Measurements from ENCODE around the gene LRRC7.

LRRC7 gene

DNA sequence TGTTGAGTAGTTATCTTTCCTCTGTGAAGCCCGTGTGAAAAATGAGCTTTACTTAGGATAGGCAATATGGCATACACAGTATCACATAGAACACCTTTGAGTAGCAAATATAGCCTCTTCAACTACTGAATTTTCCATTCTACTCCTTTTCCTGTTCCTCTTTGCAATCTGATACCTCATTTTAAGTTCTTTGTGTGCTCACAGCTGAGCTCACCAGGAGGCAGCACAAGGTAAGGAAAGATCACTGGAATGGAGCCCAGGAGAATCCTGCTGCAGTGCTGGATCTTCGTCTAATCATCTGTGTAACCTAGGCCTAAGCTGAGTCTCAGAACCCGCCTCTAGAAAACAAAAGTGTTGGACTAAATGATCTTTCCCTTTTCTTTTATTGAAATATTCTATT is 466.7 kb downstream of the LRRC7 start:
- TF ChIP-seq FOXM1 (IDR thresholded peaks at IDR 0.05; ENCODE audit: borderline replicate concordance, low read depth) (no peak), TEAD4 (IDR thresholded peaks at IDR 0.05) (peak; percentile 38; the same call in 1 of the 2 replicates), YY1 (IDR thresholded peaks at IDR 0.05; ENCODE audit: low read depth) (0 out of 2 replicates have a peak, but pooled peaks have one; percentile 33), TAF1 (IDR thresholded peaks at IDR 0.05; ENCODE audit: low read depth) (no peak), NFIC (IDR thresholded peaks at IDR 0.05) (peak; percentile 10; the same call in 1 of the 2 replicates), EGR1 (IDR thresholded peaks at IDR 0.05) (no peak), RAD21 (IDR thresholded peaks at IDR 0.05; ENCODE audit: low read depth) (peak; percentile 75), ZBTB7A (IDR thresholded peaks at IDR 0.05; ENCODE audit: low read depth) (no peak), CEBPB (IDR thresholded peaks at IDR 0.05) (no peak), CREB1 (IDR thresholded peaks at IDR 0.05; ENCODE audit: low read depth) (no peak), TCF12 (IDR thresholded peaks at IDR 0.05; ENCODE audit: low read depth) (no peak), EP300 (IDR thresholded peaks at IDR 0.05; ENCODE audit: borderline replicate concordance) (no peak)
- TF ChIP-seq, protein P1, sequence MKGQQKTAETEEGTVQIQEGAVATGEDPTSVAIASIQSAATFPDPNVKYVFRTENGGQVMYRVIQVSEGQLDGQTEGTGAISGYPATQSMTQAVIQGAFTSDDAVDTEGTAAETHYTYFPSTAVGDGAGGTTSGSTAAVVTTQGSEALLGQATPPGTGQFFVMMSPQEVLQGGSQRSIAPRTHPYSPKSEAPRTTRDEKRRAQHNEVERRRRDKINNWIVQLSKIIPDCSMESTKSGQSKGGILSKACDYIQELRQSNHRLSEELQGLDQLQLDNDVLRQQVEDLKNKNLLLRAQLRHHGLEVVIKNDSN (IDR thresholded peaks at IDR 0.05), result no peak
- TF ChIP-seq, protein P2, sequence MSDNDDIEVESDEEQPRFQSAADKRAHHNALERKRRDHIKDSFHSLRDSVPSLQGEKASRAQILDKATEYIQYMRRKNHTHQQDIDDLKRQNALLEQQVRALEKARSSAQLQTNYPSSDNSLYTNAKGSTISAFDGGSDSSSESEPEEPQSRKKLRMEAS (IDR thresholded peaks at IDR 0.05), result peak; percentile 33; the same call in 1 of the 2 replicates
- TF ChIP-seq, protein P3, sequence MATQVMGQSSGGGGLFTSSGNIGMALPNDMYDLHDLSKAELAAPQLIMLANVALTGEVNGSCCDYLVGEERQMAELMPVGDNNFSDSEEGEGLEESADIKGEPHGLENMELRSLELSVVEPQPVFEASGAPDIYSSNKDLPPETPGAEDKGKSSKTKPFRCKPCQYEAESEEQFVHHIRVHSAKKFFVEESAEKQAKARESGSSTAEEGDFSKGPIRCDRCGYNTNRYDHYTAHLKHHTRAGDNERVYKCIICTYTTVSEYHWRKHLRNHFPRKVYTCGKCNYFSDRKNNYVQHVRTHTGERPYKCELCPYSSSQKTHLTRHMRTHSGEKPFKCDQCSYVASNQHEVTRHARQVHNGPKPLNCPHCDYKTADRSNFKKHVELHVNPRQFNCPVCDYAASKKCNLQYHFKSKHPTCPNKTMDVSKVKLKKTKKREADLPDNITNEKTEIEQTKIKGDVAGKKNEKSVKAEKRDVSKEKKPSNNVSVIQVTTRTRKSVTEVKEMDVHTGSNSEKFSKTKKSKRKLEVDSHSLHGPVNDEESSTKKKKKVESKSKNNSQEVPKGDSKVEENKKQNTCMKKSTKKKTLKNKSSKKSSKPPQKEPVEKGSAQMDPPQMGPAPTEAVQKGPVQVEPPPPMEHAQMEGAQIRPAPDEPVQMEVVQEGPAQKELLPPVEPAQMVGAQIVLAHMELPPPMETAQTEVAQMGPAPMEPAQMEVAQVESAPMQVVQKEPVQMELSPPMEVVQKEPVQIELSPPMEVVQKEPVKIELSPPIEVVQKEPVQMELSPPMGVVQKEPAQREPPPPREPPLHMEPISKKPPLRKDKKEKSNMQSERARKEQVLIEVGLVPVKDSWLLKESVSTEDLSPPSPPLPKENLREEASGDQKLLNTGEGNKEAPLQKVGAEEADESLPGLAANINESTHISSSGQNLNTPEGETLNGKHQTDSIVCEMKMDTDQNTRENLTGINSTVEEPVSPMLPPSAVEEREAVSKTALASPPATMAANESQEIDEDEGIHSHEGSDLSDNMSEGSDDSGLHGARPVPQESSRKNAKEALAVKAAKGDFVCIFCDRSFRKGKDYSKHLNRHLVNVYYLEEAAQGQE (IDR thresholded peaks at IDR 0.05; ENCODE audit: low read depth), result no peak

DNA sequence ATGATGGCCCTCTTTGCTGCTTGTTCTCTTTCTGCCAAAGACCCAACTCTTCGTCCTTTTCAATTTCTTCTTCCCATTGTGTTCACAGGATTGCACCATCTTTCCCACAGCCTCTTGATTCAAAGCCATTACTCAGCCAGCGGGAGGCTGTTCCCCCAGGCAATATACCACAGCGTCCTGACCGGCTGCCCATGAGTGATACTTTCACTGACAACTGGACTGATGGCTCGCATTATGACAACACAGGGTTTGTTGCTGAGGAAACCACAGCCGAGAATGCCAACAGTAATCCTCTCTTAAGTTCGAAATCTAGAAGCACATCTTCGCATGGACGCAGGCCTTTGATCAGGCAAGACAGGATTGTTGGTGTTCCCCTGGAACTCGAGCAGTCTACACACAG is 470.3 kb downstream of the LRRC7 start:
- TF ChIP-seq RAD21 (IDR thresholded peaks at IDR 0.05; ENCODE audit: low read depth) (no peak), NFIC (IDR thresholded peaks at IDR 0.05) (no peak), TAF1 (IDR thresholded peaks at IDR 0.05; ENCODE audit: low read depth) (no peak), CEBPB (IDR thresholded peaks at IDR 0.05) (no peak), EP300 (IDR thresholded peaks at IDR 0.05; ENCODE audit: borderline replicate concordance) (no peak), EGR1 (IDR thresholded peaks at IDR 0.05) (no peak), TCF12 (IDR thresholded peaks at IDR 0.05; ENCODE audit: low read depth) (no peak), YY1 (IDR thresholded peaks at IDR 0.05; ENCODE audit: low read depth) (no peak), TEAD4 (IDR thresholded peaks at IDR 0.05) (no peak), CREB1 (IDR thresholded peaks at IDR 0.05; ENCODE audit: low read depth) (no peak), ZBTB7A (IDR thresholded peaks at IDR 0.05; ENCODE audit: low read depth) (no peak), FOXM1 (IDR thresholded peaks at IDR 0.05; ENCODE audit: borderline replicate concordance, low read depth) (no peak)
- TF ChIP-seq, protein P1 (IDR thresholded peaks at IDR 0.05), result no peak
- TF ChIP-seq, protein P3 (IDR thresholded peaks at IDR 0.05; ENCODE audit: low read depth), result no peak
- TF ChIP-seq, protein P2 (IDR thresholded peaks at IDR 0.05), result no peak

DNA sequence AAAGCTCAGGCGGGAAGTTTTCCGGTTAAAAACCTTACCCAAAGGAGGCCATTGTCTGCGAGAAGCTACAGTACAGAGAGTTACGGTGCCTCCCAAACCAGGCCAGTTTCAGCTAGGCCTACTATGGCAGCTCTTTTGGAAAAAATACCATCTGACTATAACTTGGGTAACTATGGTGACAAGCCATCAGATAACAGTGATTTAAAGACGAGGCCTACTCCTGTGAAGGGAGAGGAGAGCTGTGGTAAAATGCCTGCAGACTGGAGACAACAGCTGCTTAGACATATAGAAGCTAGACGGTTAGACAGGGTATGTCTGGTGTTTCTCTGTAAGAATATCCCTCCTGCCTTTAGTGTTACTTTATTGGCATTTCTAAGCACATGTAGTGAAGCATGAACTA is 471.8 kb downstream of the LRRC7 start:
- TF ChIP-seq RAD21 (IDR thresholded peaks at IDR 0.05; ENCODE audit: low read depth) (no peak), ZBTB7A (IDR thresholded peaks at IDR 0.05; ENCODE audit: low read depth) (no peak), CREB1 (IDR thresholded peaks at IDR 0.05; ENCODE audit: low read depth) (no peak), NFIC (IDR thresholded peaks at IDR 0.05) (no peak), CEBPB (IDR thresholded peaks at IDR 0.05) (no peak), EGR1 (IDR thresholded peaks at IDR 0.05) (no peak), EP300 (IDR thresholded peaks at IDR 0.05; ENCODE audit: borderline replicate concordance) (no peak), TEAD4 (IDR thresholded peaks at IDR 0.05) (no peak), TCF12 (IDR thresholded peaks at IDR 0.05; ENCODE audit: low read depth) (no peak)
- TF ChIP-seq, protein P3 (IDR thresholded peaks at IDR 0.05; ENCODE audit: low read depth), result no peak
- TF ChIP-seq, protein P1 (IDR thresholded peaks at IDR 0.05), result no peak
